K562 (cell line): ENCODE measurements around the gene PREX1. TPM values are rescaled to one million over a fixed set of nuclear protein-coding genes. Genes with fewer than 3 reads are reported as not detected.

Experiments
- ATAC-seq: fragments of 200-7000 bp; cut with Tn5 transposase; 3 replicates; pipeline ENCODE4 v1.9.1; 2020; ENCODE audit warnings: moderate library complexity
- BruUV-seq: library from RNA; stranded (reverse); fragments of 400-500 nt; replicated peaks from 2 replicates; lab custom pipeline; 2021; lab: Mats Ljungman, UMichigan
- CTCF ChIA-PET: fragments of 300-600 bp; formaldehyde crosslinking; extraction: SDS; loops from one replicate; lab custom pipeline; 2021; ENCODE audit warnings: low intra/inter-chr PET ratio; lab: Yijun Ruan, JAX
- POLR2A ChIA-PET: fragments of 300-600, 350-650 bp; sonication (Branson Sonifier 250); formaldehyde crosslinking; extraction: SDS; loops from one replicate; lab custom pipeline; 2021; ENCODE audit warnings: antibody characterized with exemption, inconsistent platforms; lab: Yijun Ruan, JAX
- DNase-seq, 4 experiments: peaks; one replicate each; pipeline versions ENCODE4 v3.0.0 to v3.0.0-alpha.2; 2011 to 2018; ENCODE audit warnings: low spot score in 3 of 4, mixed read lengths in 3 of 4; ENCODE audit errors: extremely low read depth in 1 of 4
- FAIRE-seq: peaks from 2 replicates; lab custom pipeline; 2011; peaks lifted over from hg19 to GRCh38; lab: Jason Lieb, UNC
- H2AFZ ChIP-seq: 2 replicates; pipeline ENCODE4 v1.6.0; 2011; ENCODE audit warnings: low read depth, low read length, control low read depth, inconsistent platforms
- H3K27ac ChIP-seq: fragments of 200-600 bp; 3 replicates; pipeline ENCODE4 v1.8.0; 2011; ENCODE audit warnings: low read depth, mild to moderate bottlenecking, control low read depth, inconsistent platforms, low read length, moderate library complexity, mixed read lengths; ENCODE audit errors: extremely low read depth
- H3K27me3 ChIP-seq, 2 experiments: fragments of 300-600 bp in 1 of 2; 2 replicates in 1 of 2; 3 replicates in 1 of 2; pipeline versions ENCODE4 v1.6.0 to v1.8.0; 2011; ENCODE audit warnings: inconsistent platforms in 2 of 2, low read length in 2 of 2, mild to moderate bottlenecking in 1 of 2, mixed read lengths in 1 of 2, moderate library complexity in 1 of 2; ENCODE audit not compliant: control insufficient read depth in 2 of 2, insufficient read depth in 2 of 2
- H3K36me3 ChIP-seq: fragments of 300-600 bp; 3 replicates; pipeline ENCODE4 v1.8.0; 2011; ENCODE audit warnings: mild to moderate bottlenecking, low read length, inconsistent platforms; ENCODE audit not compliant: control insufficient read depth, insufficient read depth
- H3K4me1 ChIP-seq, 2 experiments: fragments of 200-600 bp in 1 of 2; replicated peaks in 1 of 2; 2 replicates in 1 of 2; 3 replicates in 1 of 2; pipeline versions ENCODE4 v1.5.1 to v1.8.0; 2011; ENCODE audit warnings: inconsistent platforms in 2 of 2, low read length in 2 of 2, mild to moderate bottlenecking in 1 of 2, mixed read lengths in 1 of 2, moderate library complexity in 1 of 2; ENCODE audit not compliant: control insufficient read depth in 2 of 2, insufficient read depth in 2 of 2
- H3K4me2 ChIP-seq: 2 replicates; pipeline ENCODE4 v1.6.1; 2011; ENCODE audit warnings: low read length, control low read depth, inconsistent platforms, mixed read lengths; ENCODE audit not compliant: insufficient read depth
- H3K4me3 ChIP-seq: fragments of 200-600 bp; sonication (generic), shearing (Covaris generic); 2 replicates; pipeline ENCODE4 v1.5.1; 2016; ENCODE audit warnings: control low read depth, inconsistent platforms
- H3K79me2 ChIP-seq: fragments of 200-600 bp; 3 replicates; pipeline ENCODE4 v1.8.0; 2011; ENCODE audit warnings: low read length, inconsistent platforms; ENCODE audit not compliant: control insufficient read depth, insufficient read depth
- H3K9ac ChIP-seq, 2 experiments: 2 replicates each; pipeline versions ENCODE4 v1.6.0 to v1.6.1; 2011; ENCODE audit warnings: low read depth in 2 of 2, low read length in 2 of 2, control low read depth in 1 of 2, inconsistent platforms in 1 of 2, mild to moderate bottlenecking in 1 of 2, mixed read lengths in 1 of 2; ENCODE audit not compliant: insufficient read depth in 1 of 2
- H3K9me1 ChIP-seq: one replicate; pipeline ENCODE4 v1.6.0; 2011; ENCODE audit warnings: inconsistent platforms, mild to moderate bottlenecking, low read length, moderate library complexity; ENCODE audit not compliant: control insufficient read depth, insufficient read depth
- H3K9me3 ChIP-seq: replicated peaks from 2 replicates; pipeline ENCODE4 v1.5.1; 2011; ENCODE audit warnings: low read depth, low read length, inconsistent platforms; ENCODE audit not compliant: control insufficient read depth, insufficient read depth
- H4K20me1 ChIP-seq: replicated peaks from 2 replicates; pipeline ENCODE4 v1.6.1; 2011; ENCODE audit warnings: low read length, inconsistent platforms, mixed read lengths; ENCODE audit not compliant: control insufficient read depth, insufficient read depth
- ATF3 ChIP-seq, 2 experiments: fragments of 450-650 bp in 1 of 2; sonication (generic) in 1 of 2; formaldehyde crosslinking in 1 of 2; IDR thresholded peaks in 1 of 2; conservative IDR thresholded peaks in 1 of 2; 2 replicates each; pipeline versions ENCODE4 v1.6.1 to v1.8.1; 2016 to 2023; ENCODE audit warnings: mild to moderate bottlenecking in 2 of 2, moderate library complexity in 2 of 2, inconsistent platforms in 1 of 2, missing genetic modification reagents in 1 of 2
- BMI1 ChIP-seq: fragments of 150-350 bp; IDR thresholded peaks from 2 replicates; pipeline ENCODE4 v1.6.1; 2014; ENCODE audit warnings: low read length
- HCFC1 ChIP-seq: IDR thresholded peaks from 2 replicates; pipeline ENCODE4 v1.6.1; 2012; ENCODE audit warnings: low read depth, low read length, improper control_type of control experiment
- HMG20B ChIP-seq: fragments of 250-450 bp; sonication (Bioruptor Pico); IDR thresholded peaks from 2 replicates; pipeline ENCODE4 v1.5.0; 2021; ENCODE audit warnings: mild to moderate bottlenecking
- ILF3 ChIP-seq: fragments of 450-650 bp; IDR thresholded peaks from 2 replicates; pipeline ENCODE4 v1.6.1; 2018; ENCODE audit warnings: antibody characterized with exemption, mild to moderate bottlenecking, moderate library complexity, borderline replicate concordance
- MBD1 ChIP-seq: fragments of 250-450 bp; sonication (Bioruptor Pico); IDR thresholded peaks from 2 replicates; pipeline ENCODE4 v1.8.0; 2022; ENCODE audit warnings: inconsistent platforms
- MEF2D ChIP-seq: conservative IDR thresholded peaks from 2 replicates; pipeline ENCODE4 v1.6.1; 2016; ENCODE audit warnings: low read depth, missing genetic modification characterization, missing compliant biosample characterization
- MYC ChIP-seq, 2 experiments: fragments of 250-450 bp in 1 of 2; sonication (Bioruptor Pico) in 1 of 2; IDR thresholded peaks; 2 replicates each; pipeline versions ENCODE4 v1.5.1 to v1.6.1; 2012 to 2021; ENCODE audit warnings: low read depth in 2 of 2, borderline replicate concordance in 1 of 2, improper control_type of control experiment in 1 of 2, low read length in 1 of 2, mild to moderate bottlenecking in 1 of 2, moderate library complexity in 1 of 2
- SMAD1 ChIP-seq: fragments of 150-350 bp; IDR thresholded peaks from 2 replicates; pipeline ENCODE4 v1.6.1; 2014; ENCODE audit warnings: low read length, low read depth; ENCODE audit not compliant: partially characterized antibody
- SREBF2 ChIP-seq: sonication (generic); formaldehyde crosslinking; IDR thresholded peaks from 2 replicates; pipeline ENCODE4 v1.4.0; 2020; ENCODE audit warnings: mild to moderate bottlenecking, missing genetic modification reagents
- ZBED1 ChIP-seq: IDR thresholded peaks from 2 replicates; pipeline ENCODE4 v1.6.1; 2014
- ZKSCAN1 ChIP-seq: fragments of 150-350 bp; IDR thresholded peaks from 2 replicates; pipeline ENCODE4 v1.6.1; 2016; ENCODE audit warnings: low read depth, low read length
- WGBS: fragments of 100-300 bp; shearing (Covaris generic); methylation state at CpG from one replicate; pipeline ENCODE4 v1.1.6; 2016; ENCODE audit warnings: low coverage, mixed read lengths; ENCODE audit not compliant: insufficient coverage; ENCODE audit errors: missing lambda C conversion rate; 5-methylcytosine and 5-hydroxymethylcytosine counted together
- in situ Hi-C: fragments of 300-500 bp; cut with MboI; formaldehyde crosslinking; loops from 4 replicates; pipeline ENCODE4 v1.15.0; 2018; ENCODE audit warnings: inconsistent platforms, mixed read lengths
- intact Hi-C: fragments of 100-400 bp; cut with micrococcal nuclease; formaldehyde crosslinking; loops from 2 replicates; pipeline ENCODE4 v1.14.2; 2022
- polyA plus RNA-seq, 8 experiments: library from polyadenylated mRNA; depleted of rRNA in 4 of 8; stranded (reverse) in 5 of 8; unstranded in 3 of 8; fragments of >200 nt; fragmentation: Nextera tagmentation in 2 of 8; fragmentation: Illumina TruSeq in 1 of 8; extraction: Ambion mirVana in 2 of 8; extraction: Trizol in 1 of 8; gene quantifications; 2 replicates each; pipeline versions ENCODE4 v1.2.1 to v1.2.3, GENCODE V29; 2011 to 2014; ENCODE audit warnings: inconsistent platforms in 1 of 8, missing spikeins in 1 of 8
- total RNA-seq, 7 experiments: library from RNA; depleted of rRNA in 6 of 7; stranded (reverse); fragments of >200 nt in 6 of 7; fragmentation: Illumina TruSeq in 2 of 7; extraction: Trizol in 2 of 7; gene quantifications; 2 replicates each; pipeline versions ENCODE4 v1.2.1 to v1.2.3, GENCODE V29; 2011 to 2021; ENCODE audit warnings: low replicate concordance in 1 of 7
- TF ChIP-seq, protein P1 (sequence below): fragments of 250-450 bp; sonication (Bioruptor Pico); IDR thresholded peaks from 2 replicates; pipeline ENCODE4 v1.8.0; 2022; ENCODE audit warnings: moderate library complexity, mild to moderate bottlenecking, inconsistent platforms

The PREX1 gene
- total and polyA plus RNA-seq, 9 of the 15 experiments (the other 6 are each of a cell fraction or from before 2014, with no cell fraction given), result 0.37 to 10.4 (median 4.8) TPM

DNA sequence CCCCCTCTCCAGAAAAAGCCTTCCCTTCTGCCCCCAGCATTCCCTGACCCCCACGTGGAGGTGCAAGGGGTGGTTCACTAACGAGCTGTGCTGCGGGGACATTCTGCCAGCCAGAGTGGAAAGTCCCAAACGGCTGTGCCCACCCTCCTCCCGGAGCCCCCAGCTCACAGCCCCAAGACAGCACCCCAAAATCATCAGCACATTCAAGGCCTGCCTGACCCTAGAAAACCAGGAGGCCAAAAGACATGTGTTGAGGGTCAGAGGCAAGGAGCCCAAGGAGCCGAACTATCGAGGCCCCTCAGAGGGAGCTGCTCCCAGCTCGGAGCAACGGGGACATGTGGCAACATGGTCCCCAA lies 197.9 kb downstream of the PREX1 start:
- Histone ChIP-seq H3K4me3 (no peak overlapping the region), H3K27ac (no peak overlapping the region), H3K4me1 (peaks cover 0 to 26% of the 10 kb centered on the region in 2 experiments; a peak in 1 of 5 replicates), H3K4me2 (no peak overlapping the region), H3K9me1 (no peaks in the 10 kb centered on the region), H3K9ac (no peak overlapping the region), H3K36me3 (0 out of 3 replicates have a peak, but pooled peaks cover 2% of the 10 kb centered on the region), H3K9me3 (no peaks in the 10 kb centered on the region), H3K79me2 (no peaks in the 10 kb centered on the region), H4K20me1 (0 out of 2 replicates have a peak, but pooled peaks cover 4% of the 10 kb centered on the region), H3K27me3 (no peaks in the 10 kb centered on the region), H2AFZ (no peak overlapping the region)
- ChIA-PET CTCF (no interaction called here), POLR2A (interaction anchor here (0.6 to 1.2 kb wide), 5 partner anchors 12 to 891 kb away, joined by 3 to 4 read pairs (median 3); no protein-coding TSS in a partner anchor)
- WGBS, result 18% methylated on average over 9 of the region's 9 CpGs
- no peak for TF ChIP-seq HCFC1
- TF ChIP-seq BMI1, result no peak
- TF ChIP-seq SMAD1, result no peak
- TF ChIP-seq SREBF2, result no peak
- TF ChIP-seq ZBED1, result no peak
- TF ChIP-seq HMG20B (CRISPR knock-in tag), result no peak
- no peak for TF ChIP-seq ZKSCAN1
- TF ChIP-seq ATF3 (IDR thresholded peaks at IDR 0.05), result no peak
- no peak for TF ChIP-seq ATF3 (CRISPR knock-in tag; conservative IDR thresholded peaks at IDR 0.05)
- TF ChIP-seq MBD1 (CRISPR knock-in tag), result no peak
- TF ChIP-seq, protein P1, sequence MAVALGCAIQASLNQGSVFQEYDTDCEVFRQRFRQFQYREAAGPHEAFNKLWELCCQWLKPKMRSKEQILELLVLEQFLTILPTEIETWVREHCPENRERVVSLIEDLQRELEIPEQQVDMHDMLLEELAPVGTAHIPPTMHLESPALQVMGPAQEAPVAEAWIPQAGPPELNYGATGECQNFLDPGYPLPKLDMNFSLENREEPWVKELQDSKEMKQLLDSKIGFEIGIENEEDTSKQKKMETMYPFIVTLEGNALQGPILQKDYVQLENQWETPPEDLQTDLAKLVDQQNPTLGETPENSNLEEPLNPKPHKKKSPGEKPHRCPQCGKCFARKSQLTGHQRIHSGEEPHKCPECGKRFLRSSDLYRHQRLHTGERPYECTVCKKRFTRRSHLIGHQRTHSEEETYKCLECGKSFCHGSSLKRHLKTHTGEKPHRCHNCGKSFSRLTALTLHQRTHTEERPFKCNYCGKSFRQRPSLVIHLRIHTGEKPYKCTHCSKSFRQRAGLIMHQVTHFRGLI (CRISPR knock-in tag), result no peak
- TF ChIP-seq MYC (IDR thresholded peaks at IDR 0.05; ENCODE audit: low read depth, low read length), result no peak
- no peak for TF ChIP-seq MYC (CRISPR knock-in tag; IDR thresholded peaks at IDR 0.05; ENCODE audit: borderline replicate concordance, low read depth)
- no peak for TF ChIP-seq MEF2D (tag)
- no peak for TF ChIP-seq ILF3
- in situ Hi-C loops, result no loop called here
- no TSS peak for BruUV-seq
- DNase-seq, result no peak
- no peak for FAIRE-seq
- no peak for ATAC-seq
- intact Hi-C loops, result loop anchor here (10.0 kb wide), 1 partner anchor 475 kb away; no protein-coding TSS in a partner anchor
